Stimulated activated naive CD8-positive, alpha-beta T cell treated with anti-CD3 and anti-CD28 coated beads, Interleukin-15, Interleukin-2, amounts not matched to agents 100 ng/mL and 50 ng/mL, for 24 hours (primary cell): Measurements from ENCODE around the gene DNAJC10.
"Not testable (repeated sequence)": the region's sequence is repeated elsewhere in the genome, so short reads cannot be mapped to it uniquely, and the experiment has no call there.

Experiments used
- H3K27ac Mint-ChIP-seq: one replicate; pipeline ENCODE4 v1.8.0; 2021; ENCODE audit warnings: mild to moderate bottlenecking, mixed read lengths
- H3K27me3 Mint-ChIP-seq: one replicate; pipeline ENCODE4 v1.8.0; 2021; ENCODE audit warnings: mixed read lengths
- H3K36me3 Mint-ChIP-seq: one replicate; pipeline ENCODE4 v1.8.0; 2021; ENCODE audit warnings: low read depth, mixed read lengths
- H3K4me1 Mint-ChIP-seq: one replicate; pipeline ENCODE4 v1.8.0; 2021; ENCODE audit warnings: low read depth, mixed read lengths
- H3K4me3 Mint-ChIP-seq: one replicate; pipeline ENCODE4 v1.8.0; 2021; ENCODE audit warnings: mild to moderate bottlenecking, mixed read lengths
- H3K9me3 Mint-ChIP-seq: one replicate; pipeline ENCODE4 v1.8.0; 2021; ENCODE audit warnings: mixed read lengths

The DNAJC10 gene

GRCh38 chr2:182744490-182744889, 28.4 kb downstream of the DNAJC10 start:
- peaks cover 75% of the 10 kb centered on the region for H3K36me3 Mint-ChIP-seq
- H3K27ac Mint-ChIP-seq, result no peak overlapping the region
- H3K4me3 Mint-ChIP-seq, result no peak overlapping the region
- peaks cover 9% of the 10 kb centered on the region for H3K4me1 Mint-ChIP-seq
- no peaks in the 10 kb centered on the region for H3K27me3 Mint-ChIP-seq
- H3K9me3 Mint-ChIP-seq, result peaks cover 7% of the 10 kb centered on the region

DNA sequence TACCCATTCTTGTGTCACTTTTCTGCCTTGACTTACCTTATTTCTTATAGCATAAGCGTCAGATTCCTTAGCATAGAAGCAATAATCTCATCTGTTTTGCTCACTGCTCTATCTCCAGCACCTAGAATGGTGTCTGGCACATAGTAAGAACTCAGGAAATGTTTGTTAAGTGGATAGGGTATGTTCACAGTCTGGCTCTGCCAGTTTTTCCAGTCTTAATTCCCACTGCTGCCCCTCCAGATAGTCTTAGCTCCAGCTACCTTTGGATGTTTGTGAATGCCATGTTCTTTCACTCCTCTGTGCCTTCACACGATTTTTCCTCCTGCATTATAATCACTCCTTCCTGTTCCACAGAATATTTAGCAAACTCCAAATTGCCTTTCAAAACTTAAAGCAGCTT, 29.0 kb downstream of the DNAJC10 start:
- Mint-ChIP-seq H3K4me1 (peaks cover 9% of the 10 kb centered on the region), H3K9me3 (peaks cover 7% of the 10 kb centered on the region), H3K27ac (no peak overlapping the region), H3K27me3 (no peaks in the 10 kb centered on the region), H3K4me3 (no peak overlapping the region), H3K36me3 (peaks cover 77% of the 10 kb centered on the region)

GRCh38 chr2:182745894-182746293, 29.8 kb downstream of the DNAJC10 start:
- not testable (repeated sequence) for H3K27me3 Mint-ChIP-seq, H3K9me3 Mint-ChIP-seq, H3K4me1 Mint-ChIP-seq, H3K27ac Mint-ChIP-seq, H3K4me3 Mint-ChIP-seq
- H3K36me3 Mint-ChIP-seq, result peaks cover 79% of the 10 kb centered on the region

GRCh38 chr2:182754231-182754630, 38.2 kb downstream of the DNAJC10 start:
- peaks cover 76% of the 10 kb centered on the region for H3K36me3 Mint-ChIP-seq

DNA sequence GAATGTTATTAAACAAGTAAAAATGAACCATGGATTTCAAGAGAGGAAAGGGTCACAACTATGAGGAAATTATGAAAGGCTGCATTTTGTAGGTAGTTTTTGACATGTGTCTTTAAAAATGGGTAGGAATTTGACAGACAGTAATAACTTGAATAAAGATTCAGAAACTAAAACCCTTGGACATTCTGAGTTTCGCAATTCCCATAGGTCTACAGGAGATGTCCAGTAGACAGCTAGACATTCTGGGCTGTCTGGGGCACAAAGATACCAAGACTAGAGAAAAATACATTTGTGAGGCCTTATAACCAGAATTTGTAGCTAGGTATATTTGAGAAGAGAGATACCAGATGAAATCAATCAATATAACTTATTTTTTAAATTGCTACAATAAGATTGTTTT, 42.3 kb downstream of the DNAJC10 start:
- no peaks in the 10 kb centered on the region for H3K9me3 Mint-ChIP-seq
- no peaks in the 10 kb centered on the region for H3K27me3 Mint-ChIP-seq
- H3K4me3 Mint-ChIP-seq, result no peak overlapping the region
- H3K27ac Mint-ChIP-seq, result no peak overlapping the region
- H3K36me3 Mint-ChIP-seq, result peaks cover 66% of the 10 kb centered on the region
- H3K4me1 Mint-ChIP-seq, result no peaks in the 10 kb centered on the region

More at GRCh38 chr2:182754231-182754630, 38.2 kb downstream of the DNAJC10 start:
- Mint-ChIP-seq H3K4me1 (no peaks in the 10 kb centered on the region), H3K9me3 (no peaks in the 10 kb centered on the region), H3K27ac (no peak overlapping the region), H3K4me3 (no peak overlapping the region), H3K27me3 (no peaks in the 10 kb centered on the region)

GRCh38 chr2:182761903-182762302, 45.8 kb downstream of the DNAJC10 start:
- H3K4me1 Mint-ChIP-seq, result no peaks in the 10 kb centered on the region
- H3K27me3 Mint-ChIP-seq, result no peaks in the 10 kb centered on the region
- H3K4me3 Mint-ChIP-seq, result no peak overlapping the region
- peaks cover 78% of the 10 kb centered on the region for H3K36me3 Mint-ChIP-seq
- no peak overlapping the region for H3K27ac Mint-ChIP-seq
- no peaks in the 10 kb centered on the region for H3K9me3 Mint-ChIP-seq

- Mint-ChIP-seq H3K36me3 (peaks cover 84% of the 10 kb centered on the region), H3K4me3 (no peak overlapping the region), H3K27me3 (no peaks in the 10 kb centered on the region)
These were observed 47.4 kb downstream of the DNAJC10 start for GRCh38 chr2:182763311-182763912.

GRCh38 chr2:182766626-182767025, 50.6 kb downstream of the DNAJC10 start:
- peaks cover 12% of the 10 kb centered on the region for H3K9me3 Mint-ChIP-seq
- no peak overlapping the region for H3K27ac Mint-ChIP-seq
- H3K27me3 Mint-ChIP-seq, result no peaks in the 10 kb centered on the region
- H3K36me3 Mint-ChIP-seq, result peaks cover 93% of the 10 kb centered on the region
- H3K4me3 Mint-ChIP-seq, result no peak overlapping the region
- no peaks in the 10 kb centered on the region for H3K4me1 Mint-ChIP-seq

More at GRCh38 chr2:182763311-182763912, 47.4 kb downstream of the DNAJC10 start:
- H3K27ac Mint-ChIP-seq, result no peak overlapping the region
- no peaks in the 10 kb centered on the region for H3K4me1 Mint-ChIP-seq
- H3K9me3 Mint-ChIP-seq, result peaks cover 3% of the 10 kb centered on the region

- H3K36me3 Mint-ChIP-seq, result peaks cover 93% of the 10 kb centered on the region
- no peak overlapping the region for H3K27ac Mint-ChIP-seq
- no peak overlapping the region for H3K4me3 Mint-ChIP-seq
- no peaks in the 10 kb centered on the region for H3K27me3 Mint-ChIP-seq
- peaks cover 15% of the 10 kb centered on the region for H3K9me3 Mint-ChIP-seq
- no peaks in the 10 kb centered on the region for H3K4me1 Mint-ChIP-seq
These were observed 51.5 kb downstream of the DNAJC10 start for GRCh38 chr2:182767578-182767977.

GRCh38 chr2:182768950-182769349, 52.9 kb downstream of the DNAJC10 start:
- Mint-ChIP-seq H3K9me3 (peaks cover 15% of the 10 kb centered on the region), H3K36me3 (peaks cover 98% of the 10 kb centered on the region)
- H3K27me3 Mint-ChIP-seq, H3K4me3 Mint-ChIP-seq, H3K27ac Mint-ChIP-seq, H3K4me1 Mint-ChIP-seq: not testable (repeated sequence)

- H3K27me3 Mint-ChIP-seq, result no peaks in the 10 kb centered on the region
- H3K9me3 Mint-ChIP-seq, result no peaks in the 10 kb centered on the region
- no peak overlapping the region for H3K27ac Mint-ChIP-seq
- H3K4me1 Mint-ChIP-seq, result no peaks in the 10 kb centered on the region
- H3K4me3 Mint-ChIP-seq, result no peak overlapping the region
- peaks cover 59% of the 10 kb centered on the region for H3K36me3 Mint-ChIP-seq
These were observed 63.3 kb downstream of the DNAJC10 start for GRCh38 chr2:182779323-182779722.

GRCh38 chr2:182781099-182781498, 65.0 kb downstream of the DNAJC10 start:
- not testable (repeated sequence) for H3K4me3 Mint-ChIP-seq, H3K9me3 Mint-ChIP-seq, H3K4me1 Mint-ChIP-seq, H3K27ac Mint-ChIP-seq, H3K27me3 Mint-ChIP-seq
- H3K36me3 Mint-ChIP-seq, result peaks cover 50% of the 10 kb centered on the region

GRCh38 chr2:182782686-182783085, 66.6 kb downstream of the DNAJC10 start:
- not testable (repeated sequence) for H3K4me3 Mint-ChIP-seq, H3K27me3 Mint-ChIP-seq, H3K4me1 Mint-ChIP-seq, H3K9me3 Mint-ChIP-seq, H3K27ac Mint-ChIP-seq
- peaks cover 39% of the 10 kb centered on the region for H3K36me3 Mint-ChIP-seq

- H3K27me3 Mint-ChIP-seq, result no peaks in the 10 kb centered on the region
- H3K36me3 Mint-ChIP-seq, result peaks cover 24% of the 10 kb centered on the region
- no peaks in the 10 kb centered on the region for H3K9me3 Mint-ChIP-seq
- H3K27ac Mint-ChIP-seq, result no peak overlapping the region
- no peaks in the 10 kb centered on the region for H3K4me1 Mint-ChIP-seq
- no peak overlapping the region for H3K4me3 Mint-ChIP-seq
These were observed 68.1 kb downstream of the DNAJC10 start for GRCh38 chr2:182784058-182784706.

GRCh38 chr2:182784777-182785176, 68.7 kb downstream of the DNAJC10 start:
- no peak overlapping the region for H3K4me3 Mint-ChIP-seq
- peaks cover 23% of the 10 kb centered on the region for H3K36me3 Mint-ChIP-seq
- no peaks in the 10 kb centered on the region for H3K27me3 Mint-ChIP-seq
- no peaks in the 10 kb centered on the region for H3K9me3 Mint-ChIP-seq
- no peak overlapping the region for H3K27ac Mint-ChIP-seq
- H3K4me1 Mint-ChIP-seq, result no peaks in the 10 kb centered on the region

- no peaks in the 10 kb centered on the region for H3K9me3 Mint-ChIP-seq
- H3K36me3 Mint-ChIP-seq, result no peaks in the 10 kb centered on the region
- H3K4me3 Mint-ChIP-seq, result no peak overlapping the region
- H3K27ac Mint-ChIP-seq, result no peak overlapping the region
- no peaks in the 10 kb centered on the region for H3K4me1 Mint-ChIP-seq
- peaks cover 11% of the 10 kb centered on the region for H3K27me3 Mint-ChIP-seq
These were observed 76.4 kb downstream of the DNAJC10 start for GRCh38 chr2:182792441-182792840.
